Activated CD4-positive, alpha-beta T cell treated with anti-CD3 and anti-CD28 coated beads, Interleukin-10, Interleukin-2, amounts not matched to agents 100 ng/mL and 50 ng/mL, durations not matched to agents 16 hours and 8 hours (primary cell): ENCODE results near the gene GSTM3.

ENCODE experiments used
- DNase-seq: peaks from one replicate; pipeline ENCODE4 v3.0.0-alpha.2; 2020

GSTM3 gene

GRCh38 chr1:109740615-109741373, at the start of gene GSTM3:
GSTM3 (minus strand) TSS chr1:109741038; CDS start chr1:109740287, 751 bp downstream.
- no peak for DNase-seq

- DNase-seq = no peak
These were observed 49.5 kb upstream of the GSTM3 start for GRCh38 chr1:109790329-109790728.

GRCh38 chr1:109789551-109790180, 48.8 kb upstream of the GSTM3 start:
- no peak for DNase-seq

GRCh38 chr1:109788695-109789521, 48.1 kb upstream of the GSTM3 start:
- no peak for DNase-seq

GRCh38 chr1:109787845-109788601, 47.2 kb upstream of the GSTM3 start:
- DNase-seq = peak; percentile 48

- no peak for DNase-seq
These were observed 46.5 kb upstream of the GSTM3 start for GRCh38 chr1:109787211-109787844.

- DNase-seq = no peak
These were observed 45.7 kb upstream of the GSTM3 start for GRCh38 chr1:109786531-109787021.

- DNase-seq = no peak
These were observed 45.3 kb upstream of the GSTM3 start for GRCh38 chr1:109786112-109786480.

- DNase-seq = no peak
These were observed 44.7 kb upstream of the GSTM3 start for GRCh38 chr1:109785446-109786111.

GRCh38 chr1:109784551-109785252, 43.9 kb upstream of the GSTM3 start:
- no peak for DNase-seq

GRCh38 chr1:109783436-109783835, 42.6 kb upstream of the GSTM3 start:
- DNase-seq = no peak

GRCh38 chr1:109782927-109783326, 42.1 kb upstream of the GSTM3 start:
- no peak for DNase-seq

GRCh38 chr1:109782514-109782913, 41.7 kb upstream of the GSTM3 start:
- DNase-seq = no peak

GRCh38 chr1:109781806-109782205, 41.0 kb upstream of the GSTM3 start:
- no peak for DNase-seq

GRCh38 chr1:109780982-109781381, 40.1 kb upstream of the GSTM3 start:
- no peak for DNase-seq

- no peak for DNase-seq
These were observed 37.3 kb upstream of the GSTM3 start for GRCh38 chr1:109777980-109778625.

- DNase-seq = no peak
These were observed 36.6 kb upstream of the GSTM3 start for GRCh38 chr1:109777436-109777835.

GRCh38 chr1:109776911-109777310, 36.1 kb upstream of the GSTM3 start:
- peak; percentile 83 for DNase-seq

GRCh38 chr1:109776206-109776835, 35.5 kb upstream of the GSTM3 start:
- DNase-seq = no peak

GRCh38 chr1:109775398-109775797, 34.6 kb upstream of the GSTM3 start:
- DNase-seq = no peak
